A549 treated with GW870086 at 1 μM for 4 hours (cell line): ENCODE measurements around the gene DHRS9. TPM values are rescaled to one million over a fixed set of nuclear protein-coding genes. Genes with fewer than 3 reads are reported as not detected.

Experiments used
- total RNA-seq: library from RNA; stranded (reverse); fragments of 200-300 nt; extraction: Qiagen RNA extraction; gene quantifications from 5 replicates; pipeline ENCODE4 v1.2.3, GENCODE V29; 2022; ENCODE audit warnings: low read depth

DHRS9 gene
- total RNA-seq = 2.7 to 4.2 TPM (median 3.5 TPM) in 5 replicates

DNA sequence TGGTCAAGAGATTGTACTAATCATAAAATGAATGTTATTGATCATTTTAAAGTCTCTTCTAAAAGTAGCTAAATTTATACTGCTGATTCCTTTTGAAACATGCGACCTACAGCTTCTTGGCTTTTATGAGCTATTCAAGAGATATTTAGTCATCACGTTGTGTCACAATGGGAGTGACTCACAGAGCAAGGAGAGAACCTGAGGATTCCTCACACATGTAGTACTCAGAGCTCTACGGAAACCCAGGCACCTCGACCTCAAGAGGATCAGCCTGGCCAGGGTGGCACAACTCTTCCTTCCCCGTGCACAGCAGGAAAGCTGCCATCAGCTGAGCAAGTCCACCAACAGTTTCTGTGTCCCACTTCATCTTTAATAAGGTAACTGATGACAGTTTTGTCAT is at the start of gene DHRS9:
DHRS9 (plus strand) TSS at position 223 of the 400 bp plus-strand sequence. CDS start 12,019 bp downstream, outside the sequence.

DNA sequence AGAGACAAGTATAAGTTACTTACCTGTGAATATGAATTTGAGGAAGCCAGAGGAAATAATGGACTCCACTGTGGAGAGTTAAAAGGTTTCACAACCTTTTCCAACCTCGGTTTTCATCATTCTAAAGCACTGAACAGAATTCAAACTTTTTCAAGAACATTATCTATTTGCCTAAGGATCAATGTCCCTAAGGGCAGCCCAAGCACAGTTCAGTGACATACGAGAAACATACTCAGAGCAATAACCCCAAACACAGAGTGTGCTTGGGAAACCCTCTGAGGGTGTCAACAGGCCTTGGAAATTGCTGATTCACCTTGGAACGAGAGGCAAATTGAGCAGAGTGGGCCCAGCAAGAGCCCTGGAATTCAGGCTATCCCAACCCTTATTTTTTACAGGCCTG is 38.2 kb upstream of the DHRS9 start, which contains the start of gene ABCB11:
ABCB11 (minus strand) TSS at position 123 of the 400 bp plus-strand sequence. CDS start 13,199 bp downstream, outside the sequence.

Other genes with a start within 250 kb of the DHRS9 start
- 17.5 to 23.6 TPM (median 19.1 TPM) in 5 replicates for gene SPC25, start 179.1 kb upstream of the DHRS9 start, total RNA-seq
- gene G6PC2, start 168.3 kb upstream of the DHRS9 start, total RNA-seq = not detected in 5 replicates
- gene ABCB11, start 38.2 kb upstream of the DHRS9 start, total RNA-seq = 0.01 to 0.05 TPM (median 0.03 TPM) in 4 of 5 replicates, not detected in the other